ENCODE measurements around the gene WDR64. TPM values are rescaled to one million over a fixed set of nuclear protein-coding genes. Genes with fewer than 3 reads are reported as not detected.

The WDR64 gene
- total RNA-seq, 1 experiment from 2014 or later: not detected

- H3K27ac ChIP-seq (ENCODE audit: low read depth, low read length, poor library complexity, severe bottlenecking): no peak overlapping the region
- no peaks in the 10 kb centered on the region for H3K4me1 ChIP-seq (ENCODE audit: insufficient read depth, low read length, poor library complexity, severe bottlenecking)
- no TSS peak for BruUV-seq (replicated peaks)
- H3K27me3 ChIP-seq (replicated peaks; ENCODE audit: insufficient read depth, low read depth, low read length, poor library complexity): no peaks in the 10 kb centered on the region
- no peak overlapping the region for H3K4me3 ChIP-seq (ENCODE audit: low read depth, low read length, poor library complexity, severe bottlenecking)
- ChIA-PET POLR2A (ENCODE audit: low non-redundant PET) (no interaction called here), CTCF (no interaction called here)
- H3K36me3 ChIP-seq (ENCODE audit: insufficient read depth, low read length, poor library complexity, severe bottlenecking): no peaks in the 10 kb centered on the region
- no peak for TF ChIP-seq CTCF (conservative IDR thresholded peaks at IDR 0.05; ENCODE audit: low read depth, low read length)
- no peak for TF ChIP-seq EZH2 (IDR thresholded peaks at IDR 0.05; ENCODE audit: borderline replicate concordance, low read depth, low read length, poor library complexity, severe bottlenecking)
- intact Hi-C loops (cut with micrococcal nuclease; ENCODE audit: unreplicated experiment): no loop called here
- H3K9me3 ChIP-seq (ENCODE audit: low read depth, low read length, poor library complexity, severe bottlenecking): no peaks in the 10 kb centered on the region
- no peak for DNase-seq (ENCODE audit: low spot score)
Observed at GRCh38 chr1:241837416-241837815, 185.3 kb downstream of the WDR64 start.

- H3K27me3 ChIP-seq (replicated peaks; ENCODE audit: insufficient read depth, low read depth, low read length, poor library complexity): no peaks in the 10 kb centered on the region
- no peak for TF ChIP-seq EZH2 (IDR thresholded peaks at IDR 0.05; ENCODE audit: borderline replicate concordance, low read depth, low read length, poor library complexity, severe bottlenecking)
- no peak for TF ChIP-seq CTCF (conservative IDR thresholded peaks at IDR 0.05; ENCODE audit: low read depth, low read length)
- no peaks in the 10 kb centered on the region for H3K36me3 ChIP-seq (ENCODE audit: insufficient read depth, low read length, poor library complexity, severe bottlenecking)
- CTCF ChIA-PET: no interaction called here
- POLR2A ChIA-PET (ENCODE audit: low non-redundant PET): no interaction called here
- no peak for DNase-seq (ENCODE audit: low spot score)
- intact Hi-C loops (cut with micrococcal nuclease; ENCODE audit: unreplicated experiment): no loop called here
- no peaks in the 10 kb centered on the region for H3K4me1 ChIP-seq (ENCODE audit: insufficient read depth, low read length, poor library complexity, severe bottlenecking)
- BruUV-seq (replicated peaks): no TSS peak
- H3K9me3 ChIP-seq (ENCODE audit: low read depth, low read length, poor library complexity, severe bottlenecking): no peaks in the 10 kb centered on the region
- no peak overlapping the region for H3K27ac ChIP-seq (ENCODE audit: low read depth, low read length, poor library complexity, severe bottlenecking)
- H3K4me3 ChIP-seq (ENCODE audit: low read depth, low read length, poor library complexity, severe bottlenecking): no peak overlapping the region
Observed at GRCh38 chr1:241837901-241838300, 185.8 kb downstream of the WDR64 start.

- H3K27ac ChIP-seq (ENCODE audit: low read depth, low read length, poor library complexity, severe bottlenecking): no peak overlapping the region
- CTCF ChIA-PET: no interaction called here
- TF ChIP-seq EZH2 (IDR thresholded peaks at IDR 0.05; ENCODE audit: borderline replicate concordance, low read depth, low read length, poor library complexity, severe bottlenecking): no peak
- TF ChIP-seq CTCF (conservative IDR thresholded peaks at IDR 0.05; ENCODE audit: low read depth, low read length): no peak
- H3K4me1 ChIP-seq (ENCODE audit: insufficient read depth, low read length, poor library complexity, severe bottlenecking): no peaks in the 10 kb centered on the region
- H3K9me3 ChIP-seq (ENCODE audit: low read depth, low read length, poor library complexity, severe bottlenecking): no peaks in the 10 kb centered on the region
- BruUV-seq (replicated peaks): no TSS peak
- no peak overlapping the region for H3K4me3 ChIP-seq (ENCODE audit: low read depth, low read length, poor library complexity, severe bottlenecking)
- H3K27me3 ChIP-seq (replicated peaks; ENCODE audit: insufficient read depth, low read depth, low read length, poor library complexity): no peaks in the 10 kb centered on the region
- intact Hi-C loops (cut with micrococcal nuclease; ENCODE audit: unreplicated experiment): no loop called here
- POLR2A ChIA-PET (ENCODE audit: low non-redundant PET): no interaction called here
- H3K36me3 ChIP-seq (ENCODE audit: insufficient read depth, low read length, poor library complexity, severe bottlenecking): no peaks in the 10 kb centered on the region
- no peak for DNase-seq (ENCODE audit: low spot score)
Observed at GRCh38 chr1:241838897-241839296, 186.8 kb downstream of the WDR64 start.

All from A673 (cell line).